A549 treated with CpdA at 1 μM for 4 hours (cell line): ENCODE measurements around the gene GAS7. TPM values are rescaled to one million over a fixed set of nuclear protein-coding genes. Genes with fewer than 3 reads are reported as not detected.

Experiments used
- total RNA-seq: library from RNA; stranded (reverse); fragments of 200-300 nt; extraction: Qiagen RNA extraction; gene quantifications from 5 replicates; pipeline ENCODE4 v1.2.3, GENCODE V29; 2022; ENCODE audit warnings: low read depth

The GAS7 gene
- total RNA-seq: 0.21 to 0.57 TPM (median 0.43 TPM) in 5 replicates

DNA sequence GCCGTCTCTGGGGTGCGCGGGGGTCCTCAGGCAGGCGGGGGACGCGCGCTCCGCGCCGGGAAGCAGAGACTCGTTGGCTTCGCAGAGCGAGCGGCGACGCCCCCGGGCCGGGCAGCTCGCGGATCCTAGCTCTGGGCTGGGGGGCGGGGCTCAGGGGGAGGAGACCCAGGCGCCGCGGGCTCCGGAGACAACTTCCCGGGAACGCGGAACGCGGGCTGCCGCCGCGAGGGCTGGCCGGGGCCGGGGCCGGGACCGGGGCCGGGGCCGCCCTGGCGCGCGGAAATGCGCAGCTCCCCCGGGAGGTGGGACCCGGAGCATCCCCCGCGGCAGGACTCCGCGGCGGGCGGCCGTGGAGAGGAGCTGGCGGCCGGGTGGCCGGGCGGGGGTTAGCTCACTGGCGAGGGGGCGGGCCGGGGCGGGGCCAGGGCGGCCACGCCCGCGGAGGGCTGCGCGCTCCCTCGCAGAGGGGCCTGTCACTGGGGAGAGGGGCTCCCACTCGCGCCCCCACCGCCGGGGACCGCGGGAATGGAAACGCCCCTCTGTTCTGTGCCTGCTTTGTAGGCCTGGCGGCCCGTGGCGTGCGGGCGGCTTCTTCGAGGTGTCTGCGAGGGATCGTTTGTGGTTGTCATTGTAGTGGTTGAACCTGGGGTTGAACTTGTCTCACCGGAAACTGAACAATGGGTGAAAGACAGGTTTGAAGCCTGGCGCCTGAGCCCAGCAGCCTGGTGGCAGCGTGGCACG, at the start of gene GAS7:
GAS7 (minus strand) TSS at position 98 of the 741 bp plus-strand sequence.

DNA sequence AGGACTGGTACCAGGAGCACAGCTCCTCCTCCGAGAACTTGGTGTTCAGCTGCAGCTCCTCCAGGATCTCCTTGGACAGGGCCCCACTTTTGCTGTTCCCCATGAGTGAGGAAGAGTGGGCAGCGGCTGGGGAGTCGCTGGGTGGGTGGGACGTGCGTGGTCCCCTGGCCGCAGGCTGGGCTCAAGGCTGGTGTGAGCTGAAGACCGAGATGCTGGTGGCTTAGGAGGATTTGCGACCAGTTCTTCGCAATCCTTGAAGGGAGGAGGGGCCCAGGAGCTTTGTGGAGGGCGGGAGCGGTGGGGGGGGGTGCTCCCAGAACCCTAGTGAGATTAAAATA, 293.4 kb downstream of the GAS7 start, which contains the start of gene RCVRN:
RCVRN (minus strand) TSS at position 194 of the 338 bp plus-strand sequence; CDS start at position 103, 91 bp downstream.

Other genes starting within 250 kb of the GAS7 start
- gene MYH13, start 174.4 kb upstream of the GAS7 start, total RNA-seq: not detected in 5 replicates
- gene MYH8, start 223.3 kb upstream of the GAS7 start, total RNA-seq: not detected in 5 replicates